BE2C (cell line): ENCODE data around the gene OTOP3.

Experiments
- DNase-seq: peaks from one replicate; pipeline ENCODE4 v3.0.0-alpha.2; 2020
- H3K27me3 ChIP-seq: fragments of 250-450 bp; sonication (Bioruptor Pico); 2 replicates; pipeline ENCODE4 v1.5.1; 2020; ENCODE audit warnings: mild to moderate bottlenecking
- H3K36me3 ChIP-seq: fragments of 250-450 bp; sonication (Bioruptor Pico); 2 replicates; pipeline ENCODE4 v1.5.1; 2020; ENCODE audit warnings: mild to moderate bottlenecking
- H3K4me1 ChIP-seq: fragments of 250-450 bp; sonication (Bioruptor Pico); 2 replicates; pipeline ENCODE4 v1.5.1; 2020
- H3K4me3 ChIP-seq: 2 replicates; pipeline ENCODE4 v1.5.1; 2011; ENCODE audit warnings: low read depth, low read length
- H3K9me3 ChIP-seq: fragments of 250-450 bp; sonication (Bioruptor Pico); 2 replicates; pipeline ENCODE4 v1.5.1; 2020
- TF ChIP-seq, protein P1 (sequence below): IDR thresholded peaks from 2 replicates; pipeline ENCODE4 v1.5.1; 2012; ENCODE audit warnings: mild to moderate bottlenecking, low read depth, low read length

OTOP3 gene

DNA sequence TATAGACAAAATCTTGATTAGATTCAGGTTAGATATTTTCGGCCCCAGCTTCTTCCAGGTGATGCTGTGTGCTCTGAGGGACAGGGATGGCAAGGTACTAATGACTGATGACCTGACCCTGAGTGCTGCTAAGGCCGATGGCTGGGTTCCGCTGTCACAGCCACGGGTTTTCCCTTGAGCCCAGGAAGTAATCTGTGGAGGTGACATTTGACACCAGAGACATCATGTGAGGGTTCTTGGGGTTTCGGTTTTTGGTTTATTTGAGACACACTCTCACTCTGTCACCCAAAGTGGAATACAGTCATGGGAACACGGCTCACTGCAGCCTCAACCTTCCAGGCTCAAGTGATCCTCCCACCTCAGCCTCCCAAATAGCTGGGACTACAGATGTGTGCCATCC, 9.8 kb downstream of the OTOP3 start:
- Histone ChIP-seq H3K36me3 (no peaks in the 10 kb centered on the region), H3K9me3 (no peaks in the 10 kb centered on the region), H3K27me3 (peaks cover 59% of the 10 kb centered on the region), H3K4me1 (no peaks in the 10 kb centered on the region), H3K4me3 (no peak overlapping the region)
- TF ChIP-seq, protein P1, sequence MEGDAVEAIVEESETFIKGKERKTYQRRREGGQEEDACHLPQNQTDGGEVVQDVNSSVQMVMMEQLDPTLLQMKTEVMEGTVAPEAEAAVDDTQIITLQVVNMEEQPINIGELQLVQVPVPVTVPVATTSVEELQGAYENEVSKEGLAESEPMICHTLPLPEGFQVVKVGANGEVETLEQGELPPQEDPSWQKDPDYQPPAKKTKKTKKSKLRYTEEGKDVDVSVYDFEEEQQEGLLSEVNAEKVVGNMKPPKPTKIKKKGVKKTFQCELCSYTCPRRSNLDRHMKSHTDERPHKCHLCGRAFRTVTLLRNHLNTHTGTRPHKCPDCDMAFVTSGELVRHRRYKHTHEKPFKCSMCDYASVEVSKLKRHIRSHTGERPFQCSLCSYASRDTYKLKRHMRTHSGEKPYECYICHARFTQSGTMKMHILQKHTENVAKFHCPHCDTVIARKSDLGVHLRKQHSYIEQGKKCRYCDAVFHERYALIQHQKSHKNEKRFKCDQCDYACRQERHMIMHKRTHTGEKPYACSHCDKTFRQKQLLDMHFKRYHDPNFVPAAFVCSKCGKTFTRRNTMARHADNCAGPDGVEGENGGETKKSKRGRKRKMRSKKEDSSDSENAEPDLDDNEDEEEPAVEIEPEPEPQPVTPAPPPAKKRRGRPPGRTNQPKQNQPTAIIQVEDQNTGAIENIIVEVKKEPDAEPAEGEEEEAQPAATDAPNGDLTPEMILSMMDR = no peak
- no peak for DNase-seq

GRCh38 chr17:74946641-74947040, 10.9 kb downstream of the OTOP3 start:
- H3K9me3 ChIP-seq = no peaks in the 10 kb centered on the region
- H3K36me3 ChIP-seq = no peaks in the 10 kb centered on the region
- TF ChIP-seq, protein P1 = no peak
- no peak for DNase-seq
- H3K4me1 ChIP-seq = no peaks in the 10 kb centered on the region
- H3K4me3 ChIP-seq = no peak overlapping the region
- peaks cover 48% of the 10 kb centered on the region for H3K27me3 ChIP-seq

DNA sequence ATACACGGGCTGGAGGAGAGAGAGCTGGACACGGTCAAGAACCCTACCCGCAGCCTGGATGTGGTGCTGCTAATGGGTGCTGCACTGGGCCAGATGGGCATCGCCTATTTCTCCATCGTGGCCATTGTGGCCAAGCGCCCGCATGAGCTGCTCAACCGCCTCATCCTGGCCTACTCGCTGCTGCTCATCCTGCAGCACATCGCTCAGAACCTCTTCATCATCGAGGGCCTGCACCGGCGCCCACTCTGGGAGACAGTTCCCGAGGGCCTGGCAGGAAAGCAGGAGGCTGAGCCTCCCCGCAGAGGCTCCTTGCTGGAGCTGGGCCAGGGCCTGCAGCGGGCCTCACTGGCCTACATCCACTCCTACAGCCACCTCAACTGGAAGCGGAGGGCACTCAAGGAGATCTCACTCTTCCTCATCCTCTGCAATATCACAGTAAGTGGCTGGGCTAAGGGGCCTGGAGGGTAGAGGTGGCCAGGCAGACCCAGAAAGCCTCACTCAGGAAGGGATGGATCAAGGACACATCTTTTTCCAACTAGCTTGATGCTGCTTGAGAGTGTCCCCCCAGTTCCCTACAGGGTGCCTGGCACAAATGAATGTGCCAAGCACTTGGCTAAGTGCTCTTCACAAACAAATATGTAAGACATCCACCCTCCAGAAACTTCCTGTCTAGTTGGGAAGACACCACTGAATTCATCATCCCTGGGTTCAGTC, 11.5 kb downstream of the OTOP3 start:
- no peak for DNase-seq
- Histone ChIP-seq H3K4me1 (no peaks in the 10 kb centered on the region), H3K27me3 (peaks cover 42% of the 10 kb centered on the region), H3K9me3 (no peaks in the 10 kb centered on the region), H3K4me3 (no peak overlapping the region), H3K36me3 (no peaks in the 10 kb centered on the region)
- TF ChIP-seq, protein P1 = no peak

DNA sequence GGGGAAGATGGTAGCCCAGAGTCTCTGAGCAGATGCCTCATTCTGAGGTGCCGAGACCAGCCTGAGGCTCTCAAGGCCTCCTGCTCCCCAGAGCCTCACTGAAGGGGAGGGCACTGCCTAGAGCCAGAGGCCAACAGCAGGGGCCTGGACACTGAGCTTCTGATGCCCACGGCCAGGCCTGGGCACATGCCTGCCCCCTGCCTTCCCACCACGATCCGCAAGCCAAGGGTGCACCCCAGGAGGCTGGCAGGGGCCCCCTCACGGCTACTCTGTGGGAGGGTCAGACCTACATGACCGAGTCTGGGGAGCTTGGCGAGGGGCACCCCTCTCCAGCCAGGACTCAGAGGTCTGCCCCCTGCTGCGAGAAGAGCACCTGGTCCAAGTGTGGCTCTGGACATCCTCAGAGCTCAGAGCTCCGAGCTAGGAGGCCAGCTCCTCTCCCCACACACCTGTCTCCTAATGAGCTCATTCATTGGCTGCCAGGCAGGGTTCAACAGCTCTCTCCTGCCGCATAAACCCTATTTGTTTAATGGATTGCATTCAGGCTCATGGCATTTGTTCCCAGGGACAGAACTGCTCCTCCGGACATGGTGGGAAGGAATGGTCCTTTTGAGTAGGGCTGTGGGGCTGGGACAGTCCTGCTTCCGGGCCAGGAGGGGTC, 13.9 kb downstream of the OTOP3 start:
- Histone ChIP-seq H3K4me3 (no peak overlapping the region), H3K27me3 (peaks cover 18% of the 10 kb centered on the region), H3K4me1 (no peaks in the 10 kb centered on the region), H3K9me3 (no peaks in the 10 kb centered on the region), H3K36me3 (no peaks in the 10 kb centered on the region)
- TF ChIP-seq, protein P1 = no peak
- no peak for DNase-seq

DNA sequence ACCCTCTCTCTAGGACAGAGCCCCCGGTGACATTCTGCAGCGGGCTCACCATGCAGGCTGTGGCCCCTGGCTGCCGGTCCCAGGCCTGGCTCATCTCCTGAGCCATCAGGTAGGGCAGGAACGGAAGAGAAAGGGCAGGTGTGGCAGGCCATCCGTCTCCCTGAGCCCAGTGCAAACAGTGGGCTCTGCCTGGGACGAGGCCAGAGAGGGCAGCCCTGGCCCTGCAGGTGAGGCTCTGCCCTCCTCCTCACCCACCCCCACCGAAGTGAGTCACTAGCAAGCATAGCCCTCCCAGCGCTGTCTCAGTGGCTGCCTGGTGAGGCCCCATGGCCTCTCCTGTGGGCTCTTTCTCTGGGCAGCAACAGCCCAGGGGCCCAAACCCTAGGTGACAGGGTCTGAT, 14.5 kb downstream of the OTOP3 start:
- Histone ChIP-seq H3K4me1 (no peaks in the 10 kb centered on the region), H3K9me3 (no peaks in the 10 kb centered on the region), H3K4me3 (no peak overlapping the region), H3K36me3 (no peaks in the 10 kb centered on the region), H3K27me3 (peaks cover 15% of the 10 kb centered on the region)
- DNase-seq = no peak
- TF ChIP-seq, protein P1 = no peak

DNA sequence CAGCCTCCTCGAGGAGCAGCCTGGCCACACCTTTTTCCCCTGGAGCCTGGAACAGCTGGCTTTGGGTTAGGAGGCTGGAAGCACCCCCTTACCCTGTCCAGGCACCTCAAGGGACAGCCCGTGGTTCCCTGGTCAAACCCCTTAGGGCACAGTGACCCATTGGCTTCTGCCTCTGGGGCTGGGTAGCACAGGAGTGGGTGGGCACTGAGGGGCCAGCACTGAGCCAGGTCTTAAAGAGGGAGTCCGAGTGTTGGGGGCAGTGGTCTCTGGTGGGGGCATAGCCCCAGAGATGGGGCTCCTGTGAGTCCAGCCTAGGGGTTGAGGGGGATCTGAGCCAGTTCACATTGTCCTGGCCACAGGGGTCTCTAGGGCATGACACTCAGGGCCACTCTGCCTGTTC, 15.4 kb downstream of the OTOP3 start:
- Histone ChIP-seq H3K4me1 (no peaks in the 10 kb centered on the region), H3K36me3 (no peaks in the 10 kb centered on the region), H3K27me3 (peaks cover 9% of the 10 kb centered on the region), H3K4me3 (no peak overlapping the region), H3K9me3 (no peaks in the 10 kb centered on the region)
- DNase-seq = no peak
- TF ChIP-seq, protein P1 = no peak
